HepG2 (cell line): ENCODE measurements around the gene MCRIP2. TPM values are rescaled to one million over a fixed set of nuclear protein-coding genes. Genes with fewer than 3 reads are reported as not detected.

Source experiments
- EP300 ChIP-seq, 3 experiments: sonication (generic) in 1 of 3; formaldehyde crosslinking in 1 of 3; IDR thresholded peaks; 2 replicates each; pipeline versions ENCODE4 v1.5.1 to v1.6.1; 2011 to 2020; ENCODE audit warnings: low read depth in 2 of 3, low read length in 2 of 3, borderline replicate concordance in 1 of 3, improper control_type of control experiment in 1 of 3, mild to moderate bottlenecking in 1 of 3, missing genetic modification reagents in 1 of 3, moderate library complexity in 1 of 3
- FIP1L1 ChIP-seq: fragments of 200-400 bp; formaldehyde crosslinking; IDR thresholded peaks from 2 replicates; pipeline ENCODE4 v1.6.1; 2018; ENCODE audit warnings: low read depth, mild to moderate bottlenecking, low read length, moderate library complexity, borderline replicate concordance; ENCODE audit not compliant: insufficient read depth
- FLYWCH1 ChIP-seq: sonication (generic); formaldehyde crosslinking; IDR thresholded peaks from 2 replicates; pipeline ENCODE4 v1.8.1; 2023; ENCODE audit warnings: mild to moderate bottlenecking, missing genetic modification reagents
- ISL2 ChIP-seq: sonication (generic); formaldehyde crosslinking; IDR thresholded peaks from 2 replicates; pipeline ENCODE4 v1.5.0; 2020; ENCODE audit warnings: missing genetic modification reagents
- KLF6 ChIP-seq: IDR thresholded peaks from 2 replicates; pipeline ENCODE4 v1.8.0; 2016; ENCODE audit warnings: missing biosample characterization, missing genetic modification reagents
- LCORL ChIP-seq, 2 experiments: fragments of 450-650 bp in 1 of 2; sonication (generic) in 1 of 2; formaldehyde crosslinking in 1 of 2; IDR thresholded peaks; 2 replicates each; pipeline versions ENCODE4 v1.5.0 to v1.6.1; 2017 to 2020; ENCODE audit warnings: antibody characterized with exemption in 1 of 2, missing genetic modification reagents in 1 of 2
- MLLT10 ChIP-seq: sonication (generic); formaldehyde crosslinking; IDR thresholded peaks from 2 replicates; pipeline ENCODE4 v1.4.0; 2020; ENCODE audit warnings: missing genetic modification reagents
- NFAT5 ChIP-seq: sonication (generic); formaldehyde crosslinking; IDR thresholded peaks from 2 replicates; pipeline ENCODE4 v1.4.0; 2020; ENCODE audit warnings: missing genetic modification reagents
- NFE2 ChIP-seq: sonication (generic); formaldehyde crosslinking; IDR thresholded peaks from 2 replicates; pipeline ENCODE4 v1.4.0; 2020; ENCODE audit warnings: missing genetic modification reagents
- NRL ChIP-seq: sonication (generic); formaldehyde crosslinking; IDR thresholded peaks from 2 replicates; pipeline ENCODE4 v1.5.0; 2020; ENCODE audit warnings: missing genetic modification reagents, mild to moderate bottlenecking, moderate library complexity, borderline replicate concordance
- POLR2AphosphoS5 ChIP-seq: IDR thresholded peaks from 2 replicates; pipeline ENCODE4 v1.6.1; 2012; ENCODE audit warnings: low read depth, low read length
- SUZ12 ChIP-seq: fragments of 150-350 bp; IDR thresholded peaks from 2 replicates; pipeline ENCODE4 v1.6.1; 2014; ENCODE audit warnings: low read depth, low read length
- TBL1XR1 ChIP-seq: fragments of 150-350 bp; IDR thresholded peaks from 2 replicates; pipeline ENCODE4 v1.6.1; 2014; ENCODE audit warnings: borderline replicate concordance, low read length; ENCODE audit not compliant: partially characterized antibody
- ZBTB34 ChIP-seq: sonication (generic); formaldehyde crosslinking; IDR thresholded peaks from 2 replicates; pipeline ENCODE4 v1.8.0; 2022; ENCODE audit warnings: mild to moderate bottlenecking, missing genetic modification reagents
- ZBTB46 ChIP-seq: sonication (generic); formaldehyde crosslinking; IDR thresholded peaks from 2 replicates; pipeline ENCODE4 v1.4.0; 2020; ENCODE audit warnings: mild to moderate bottlenecking, missing genetic modification reagents, borderline replicate concordance
- ZC3H13 ChIP-seq: sonication (generic); formaldehyde crosslinking; IDR thresholded peaks from 2 replicates; pipeline ENCODE4 v1.8.1; 2023; ENCODE audit warnings: mild to moderate bottlenecking, missing genetic modification reagents, moderate library complexity
- ZNF430 ChIP-seq: sonication (generic); formaldehyde crosslinking; IDR thresholded peaks from 2 replicates; pipeline ENCODE4 v1.9.0; 2021; ENCODE audit warnings: mild to moderate bottlenecking, missing genetic modification reagents
- ZNF530 ChIP-seq: sonication (generic); formaldehyde crosslinking; IDR thresholded peaks from 2 replicates; pipeline ENCODE4 v1.5.0; 2020; ENCODE audit warnings: low read depth, mild to moderate bottlenecking, missing genetic modification reagents
- ZNF652 ChIP-seq: IDR thresholded peaks from 2 replicates; pipeline ENCODE4 v1.6.1; 2016; ENCODE audit warnings: low read depth, borderline replicate concordance
- ZNF878 ChIP-seq: sonication (generic); formaldehyde crosslinking; IDR thresholded peaks from 2 replicates; pipeline ENCODE4 v1.8.1; 2023; ENCODE audit warnings: mild to moderate bottlenecking, missing genetic modification reagents, moderate library complexity
- polyA plus RNA-seq, 8 experiments: library from polyadenylated mRNA; depleted of rRNA in 3 of 8; stranded (reverse) in 7 of 8; unstranded in 1 of 8; fragments of >200 nt; fragmentation: Illumina TruSeq in 4 of 8; extraction: Trizol in 4 of 8; gene quantifications; 2 replicates each; pipeline versions ENCODE4 v1.2.1 to v1.2.3, GENCODE V29; 2011 to 2016; ENCODE audit warnings: low read depth in 4 of 8, missing spikeins in 1 of 8, mixed read lengths in 1 of 8; ENCODE audit not compliant: insufficient read depth in 1 of 8
- total RNA-seq, 5 experiments: library from RNA; depleted of rRNA; stranded (reverse); fragments of >200 nt; fragmentation: Illumina TruSeq; extraction: Trizol; gene quantifications; 2 replicates each; pipeline ENCODE4 v1.2.3, GENCODE V29; 2016; ENCODE audit warnings: low read depth in 1 of 5

MCRIP2 gene
- total and polyA plus RNA-seq, 2 of the 13 experiments (the other 11 are each of a cell fraction or from before 2014, with no cell fraction given): 39.6 to 76.7 TPM

- TF ChIP-seq NFAT5 (peak; percentile 74), ISL2 (peak; percentile 57), NFE2 (no peak), TBL1XR1 (no peak), ZNF530 (no peak), FLYWCH1 (CRISPR knock-in tag) (peak; percentile 75; the same call in 1 of the 2 replicates), ZC3H13 (CRISPR knock-in tag) (peak; percentile 98), ZNF430 (CRISPR knock-in tag) (peak; percentile 67; the same call in 1 of the 2 replicates), NRL (peak; percentile 98), POLR2AphosphoS5 (peak; percentile 20; the same call in 1 of the 2 replicates), ZNF652 (CRISPR knock-in tag) (no peak), SUZ12 (no peak), EP300 (IDR thresholded peaks at IDR 0.05; ENCODE audit: low read depth in 2 of 2, low read length in 2 of 2) (0 out of 4 replicates have a peak, but pooled peaks of 1 of the 2 experiments have one; percentile 42), EP300 (CRISPR knock-in tag; IDR thresholded peaks at IDR 0.05; ENCODE audit: borderline replicate concordance) (peak; percentile 27; the same call in 1 of the 2 replicates), ZNF878 (CRISPR knock-in tag) (no peak; the same call in 1 of the 2 replicates), ZBTB46 (CRISPR knock-in tag) (no peak), LCORL (IDR thresholded peaks at IDR 0.05) (no peak), LCORL (CRISPR knock-in tag; IDR thresholded peaks at IDR 0.05) (peak; percentile 90), MLLT10 (no peak), FIP1L1 (peak; percentile 84; the same call in 1 of the 2 replicates), KLF6 (CRISPR knock-in tag) (peak; percentile 36; the same call in 1 of the 2 replicates), ZBTB34 (CRISPR knock-in tag) (peak; percentile 55; the same call in 1 of the 2 replicates)
Measured at GRCh38 chr16:648781-649589, 7.4 kb downstream of the MCRIP2 start, which contains the start of gene WDR90 (continued).
